Activated CD4-positive, alpha-beta T cell treated with anti-CD3 and anti-CD28 coated beads, Interleukin-2, amount 50 U/mL, for 48 hours (primary cell): ENCODE measurements around the gene RCN1.
"Not testable (repeated sequence)": the region's sequence is repeated elsewhere in the genome, so short reads cannot be mapped to it uniquely, and the experiment has no call there.

ENCODE experiments used
- DNase-seq, 2 experiments: peaks; one replicate each; pipeline ENCODE4 v3.0.0-alpha.2; 2020

Gene RCN1

DNA sequence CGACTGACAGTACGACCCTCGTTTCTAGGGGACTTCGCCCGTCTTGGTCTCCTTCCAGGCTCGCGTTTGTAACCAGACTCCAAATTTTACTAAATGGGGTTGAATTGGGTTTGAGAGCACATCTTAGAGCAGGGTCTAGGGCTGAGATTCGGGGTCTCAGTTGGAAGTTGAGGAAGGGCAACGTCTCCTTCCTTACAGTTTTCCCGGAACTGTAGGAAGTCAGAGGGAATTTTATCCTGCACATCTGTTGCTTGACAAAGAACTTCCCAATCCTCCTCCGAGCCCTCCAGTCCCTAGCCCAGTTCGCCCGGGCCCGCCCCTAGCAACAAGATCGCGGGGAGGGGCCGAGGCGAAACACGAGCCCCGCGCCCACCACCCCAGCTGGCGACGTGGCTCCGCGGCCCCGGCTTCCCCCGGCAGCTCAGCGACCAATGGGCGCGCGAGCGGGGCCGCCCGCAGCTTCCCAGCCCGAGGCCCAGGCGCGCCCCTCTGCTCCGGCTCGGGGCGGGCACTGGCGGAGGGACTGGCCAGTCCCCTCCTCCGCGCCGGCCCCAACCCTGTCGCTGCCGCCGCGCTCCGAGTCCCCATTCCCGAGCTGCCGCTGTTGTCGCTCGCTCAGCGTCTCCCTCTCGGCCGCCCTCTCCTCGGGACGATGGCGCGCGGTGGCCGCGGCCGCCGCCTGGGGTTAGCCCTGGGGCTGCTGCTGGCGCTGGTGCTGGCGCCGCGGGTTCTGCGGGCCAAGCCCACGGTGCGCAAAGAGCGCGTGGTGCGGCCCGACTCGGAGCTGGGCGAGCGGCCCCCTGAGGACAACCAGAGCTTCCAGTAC lies at the start of gene RCN1:
Gene RCN1, plus strand, starts transcription at position 530 of the 826 bp plus-strand sequence. Its CDS starts 123 bp downstream, at position 653.
- peak; percentile 45 to 56 for DNase-seq

- no peak for DNase-seq
These were observed 47.1 kb upstream of the RCN1 start for GRCh38 chr11:32043737-32044136.

DNA sequence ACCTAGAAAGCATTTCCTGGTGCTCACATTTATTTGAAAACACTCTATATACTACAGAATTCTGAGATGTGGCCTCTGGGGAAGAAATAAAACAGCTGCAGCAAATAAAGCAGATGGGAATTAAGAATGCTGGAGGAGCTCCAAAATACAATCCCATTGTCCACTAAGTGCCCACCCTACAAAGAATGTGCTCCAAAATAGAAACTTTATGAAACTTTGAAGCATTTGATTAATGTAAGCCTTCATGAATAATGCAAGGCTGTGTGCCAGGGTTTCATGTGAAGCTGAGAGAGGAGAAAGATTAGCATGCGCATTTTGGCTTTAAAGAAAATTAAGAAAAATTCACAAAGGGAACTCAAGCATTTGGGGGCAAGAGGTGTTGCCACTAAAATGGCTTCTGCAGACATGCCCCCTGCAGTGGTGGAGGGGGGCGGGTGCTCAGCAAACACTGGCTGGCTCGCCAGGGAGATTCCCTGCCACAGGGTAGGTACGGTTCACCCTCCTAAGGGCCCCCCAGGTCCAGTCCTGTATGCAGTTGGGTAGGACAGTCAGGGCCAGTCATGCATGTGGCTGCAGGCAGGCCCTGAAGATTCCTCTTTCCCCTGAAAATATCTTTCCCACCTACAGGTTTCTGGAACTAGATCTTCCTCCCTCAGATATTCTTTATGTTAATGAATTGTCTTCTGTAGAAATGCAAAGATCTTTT lies 46.6 kb upstream of the RCN1 start:
- no peak for DNase-seq

- DNase-seq: no peak
These were observed 45.4 kb upstream of the RCN1 start for GRCh38 chr11:32045456-32045855.

GRCh38 chr11:32050264-32050663 lies 40.6 kb upstream of the RCN1 start:
- DNase-seq: no peak

DNA sequence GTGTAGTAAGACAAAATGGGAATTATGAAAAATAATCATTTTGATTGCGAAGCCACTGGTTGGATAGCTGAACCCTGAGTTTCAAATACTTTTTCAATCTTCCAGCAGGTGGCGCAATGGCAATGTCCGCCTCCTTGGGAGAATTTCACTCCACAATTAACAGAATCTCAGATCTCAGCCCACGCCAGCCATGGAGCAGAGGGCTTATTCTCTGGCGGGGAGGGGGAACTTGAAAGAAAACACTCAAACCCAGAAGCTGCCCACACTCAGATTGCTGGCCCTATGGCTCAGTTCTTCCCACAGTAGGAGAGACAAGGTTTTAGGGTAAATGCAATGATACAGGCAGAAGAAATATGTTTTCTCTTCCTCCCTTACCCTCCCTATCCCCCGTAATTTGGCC lies 38.7 kb upstream of the RCN1 start:
- DNase-seq: peak; percentile 52 to 58

GRCh38 chr11:32053151-32053888 lies 37.6 kb upstream of the RCN1 start:
- DNase-seq: no peak

DNA sequence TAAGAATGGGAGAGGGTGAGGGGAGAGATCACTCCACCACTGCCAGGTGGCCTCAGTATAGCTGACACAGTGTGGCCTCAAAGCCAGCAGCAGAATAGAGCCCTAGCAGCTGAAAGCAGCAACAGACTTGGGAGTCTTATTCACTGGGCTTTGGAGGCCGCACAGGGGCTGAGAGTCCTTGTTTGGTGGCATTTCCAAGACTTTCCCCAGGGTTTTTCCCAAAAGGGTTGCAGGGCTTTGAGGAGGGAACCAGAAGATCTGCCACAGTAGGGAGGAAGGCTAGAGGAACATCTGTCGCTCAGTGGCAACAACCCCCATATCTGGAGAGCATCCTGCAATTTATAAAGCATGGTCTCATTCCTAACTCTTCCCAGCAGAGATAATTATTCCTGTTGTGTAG lies 35.0 kb upstream of the RCN1 start:
- no peak for DNase-seq

GRCh38 chr11:32056438-32056837 lies 34.4 kb upstream of the RCN1 start:
- no peak for DNase-seq

GRCh38 chr11:32059686-32060462 lies 31.0 kb upstream of the RCN1 start:
- no peak for DNase-seq

- no peak for DNase-seq
These were observed 28.3 kb upstream of the RCN1 start for GRCh38 chr11:32062540-32062939.

GRCh38 chr11:32063031-32063430 lies 27.8 kb upstream of the RCN1 start:
- not testable (repeated sequence) for DNase-seq

DNA sequence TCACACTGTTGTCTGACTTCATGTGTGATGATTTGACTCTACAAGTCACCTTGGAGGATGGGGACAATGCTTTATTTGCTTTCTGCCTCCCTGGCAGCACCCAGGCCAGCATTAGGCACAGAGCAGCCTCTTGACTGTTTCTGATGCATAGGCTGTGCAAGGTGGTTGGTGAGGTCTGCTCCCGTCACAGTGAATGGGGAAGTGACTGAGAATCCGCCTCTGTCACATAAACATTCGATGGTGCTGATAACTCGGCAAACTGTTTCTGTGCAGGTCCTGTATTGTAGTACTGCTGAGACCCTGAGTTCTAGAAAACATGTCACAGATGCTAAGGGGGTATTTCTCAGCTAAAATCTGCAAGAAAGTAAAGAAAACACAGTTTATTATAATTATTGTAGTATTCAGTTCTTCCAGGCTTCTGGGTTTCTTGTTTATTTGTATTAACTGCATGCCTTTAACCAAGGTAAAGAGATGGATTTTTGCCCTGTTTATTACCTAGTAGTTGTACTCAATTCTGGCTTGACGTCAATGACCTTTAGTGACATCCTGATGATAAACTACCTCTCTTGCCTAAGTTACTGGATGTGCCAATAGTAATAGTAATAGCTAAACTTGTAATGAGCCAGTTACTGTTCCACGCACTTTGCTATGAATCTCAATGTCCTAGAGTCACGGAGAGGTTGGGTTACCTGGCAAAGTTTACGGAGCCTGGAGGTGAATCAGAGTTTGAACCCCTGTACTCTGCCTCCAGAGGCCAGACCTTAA lies 24.8 kb upstream of the RCN1 start:
- DNase-seq: no peak

GRCh38 chr11:32068134-32068870 lies 22.6 kb upstream of the RCN1 start:
- no peak for DNase-seq

DNA sequence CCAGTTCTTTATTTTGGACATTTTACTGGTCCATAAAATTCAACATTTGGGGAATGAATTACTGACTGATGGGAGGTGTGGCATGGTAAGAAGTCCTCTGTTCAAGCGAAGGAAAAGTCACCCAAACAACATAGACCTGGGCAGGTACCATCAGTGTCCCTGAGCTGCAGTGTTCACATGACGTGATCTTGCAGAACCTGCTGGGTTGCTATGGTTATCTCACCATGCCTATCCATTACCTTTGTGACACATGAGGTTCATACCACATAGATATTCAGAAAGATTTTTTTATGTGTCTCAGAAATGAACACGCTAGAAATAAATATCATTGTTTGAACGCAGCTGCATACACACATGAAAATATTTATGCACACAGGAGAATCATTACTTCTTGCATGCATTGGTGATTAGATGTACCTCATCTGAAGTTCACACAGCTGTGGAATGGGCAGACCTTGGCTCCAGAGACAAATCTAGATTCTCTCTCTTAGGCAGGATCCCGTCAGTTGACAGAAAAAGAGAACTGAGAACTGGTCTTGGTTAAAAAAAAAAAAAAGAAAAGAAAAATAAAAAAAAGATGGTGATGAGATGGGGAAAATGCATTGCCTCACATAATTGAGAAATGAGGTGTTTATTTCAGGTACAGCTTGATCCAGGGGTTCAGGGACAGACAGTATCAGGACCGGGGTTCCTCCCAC lies 21.4 kb upstream of the RCN1 start:
- DNase-seq: no peak

GRCh38 chr11:32070692-32071091 lies 20.2 kb upstream of the RCN1 start:
- DNase-seq: no peak

DNA sequence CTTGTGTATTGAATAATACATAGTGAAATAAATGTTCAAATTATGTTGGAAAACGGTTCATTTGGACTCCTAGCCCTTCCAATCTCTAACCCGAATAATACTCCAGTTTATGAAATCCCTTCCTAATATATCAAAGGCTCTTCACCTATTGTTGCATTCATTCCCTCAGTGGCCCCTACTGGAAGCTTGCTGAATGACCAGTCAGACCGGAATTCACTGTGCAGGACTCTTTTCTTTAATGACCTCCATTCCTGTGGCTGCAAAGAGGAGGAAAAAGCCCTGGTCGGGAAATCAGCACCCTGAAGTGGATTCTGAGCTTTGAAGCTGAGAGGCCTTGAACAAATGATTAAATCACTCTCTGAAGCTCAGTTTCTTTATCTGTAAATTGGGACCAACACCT lies 19.1 kb upstream of the RCN1 start:
- DNase-seq: no peak

- DNase-seq: no peak
These were observed 17.8 kb upstream of the RCN1 start for GRCh38 chr11:32072872-32073643.

GRCh38 chr11:32073644-32074026 lies 17.2 kb upstream of the RCN1 start:
- no peak for DNase-seq

- no peak for DNase-seq
These were observed 11.3 kb upstream of the RCN1 start for GRCh38 chr11:32079553-32079952.
